Testis (tissue), 3 donors: ENCODE results near the gene GALNT7. TPM values are rescaled to one million over a fixed set of nuclear protein-coding genes. Genes with fewer than 3 reads are reported as not detected.

ENCODE experiments used
- DNase-seq: peaks from one replicate; pipeline ENCODE4 v3.0.0-alpha.2; 2019
- H3K27ac ChIP-seq, 2 donors: fragments of 200-600 bp; sonication (generic); one replicate each; pipeline ENCODE4 v1.5.1; 2019
- H3K27me3 ChIP-seq: fragments of 200-600 bp; sonication (generic); one replicate; pipeline ENCODE4 v1.5.1; 2019
- H3K36me3 ChIP-seq: fragments of 200-600 bp; sonication (generic); one replicate; pipeline ENCODE4 v1.5.1; 2017; ENCODE audit warnings: low read depth; ENCODE audit errors: missing control alignments
- H3K4me1 ChIP-seq: fragments of 200-600 bp; sonication (generic); one replicate; pipeline ENCODE4 v1.5.1; 2019
- H3K4me3 ChIP-seq, 2 donors: fragments of 200-600 bp; sonication (generic); one replicate each; pipeline ENCODE4 v1.5.1; 2017 to 2019
- H3K9me3 ChIP-seq: fragments of 200-600 bp; sonication (generic); one replicate; pipeline ENCODE4 v1.5.1; 2017
- CTCF ChIP-seq, 3 experiments: fragments of 450-650 bp in 2 of 3; fragments of 200-600 bp in 1 of 3; sonication (generic) in 1 of 3; IDR thresholded peaks; one replicate each; pipeline ENCODE4 v1.5.1; 2016 to 2019; ENCODE audit warnings: antibody characterized with exemption in 3 of 3, mild to moderate bottlenecking in 2 of 3, moderate library complexity in 1 of 3
- POLR2A ChIP-seq: fragments of 450-650 bp; IDR thresholded peaks from one replicate; pipeline ENCODE4 v1.6.1; 2017; ENCODE audit warnings: antibody characterized with exemption, mild to moderate bottlenecking, moderate library complexity
- WGBS, 2 donors: methylation state at CpG; one replicate each; pipeline ENCODE4 v1.1.5; 2018; 5-methylcytosine and 5-hydroxymethylcytosine counted together
- intact Hi-C: fragments of 100-400 bp; cut with DNase I; formaldehyde crosslinking; loops from one replicate; pipeline ENCODE4 v1.15.1; 2023; ENCODE audit warnings: low total_unique reads
- polyA plus RNA-seq: library from polyadenylated mRNA; stranded (reverse); fragments of 350-450 nt; fragmentation: Illumina TruSeq; extraction: RNeasy Lipid Tissue Mini Kit (QIAGEN cat#74804); gene quantifications from one replicate; pipeline ENCODE4 v1.2.3, GENCODE V29; 2014; ENCODE audit warnings: low read depth, low replicate concordance; ENCODE audit not compliant: insufficient read depth
- total RNA-seq, 2 donors: library from RNA; depleted of rRNA; stranded (reverse); fragments of >200 nt; gene quantifications; one replicate each; pipeline ENCODE4 v1.2.3, GENCODE V29; 2016

GALNT7 gene
- total and polyA plus RNA-seq, 3 donors from 2014 or later: 18.0 to 32.0 (median 28.8) TPM

GRCh38 chr4:173146456-173146855 lies 22.2 kb upstream of the GALNT7 start:
- Histone ChIP-seq H3K9me3 (no peaks in the 10 kb centered on the region), H3K36me3 (no peaks in the 10 kb centered on the region), H3K27me3 (no peaks in the 10 kb centered on the region), H3K4me1 (no peaks in the 10 kb centered on the region), H3K27ac (no peak overlapping the region), H3K4me3 (no peak overlapping the region)
- DNase-seq: no peak
- intact Hi-C loops: no loop called here
- WGBS, 2 donors: 94 to 95% methylated on average over 4 of the region's 4 CpGs
- TF ChIP-seq CTCF (IDR thresholded peaks at IDR 0.05) (no peak), POLR2A (no peak)

GRCh38 chr4:173151496-173151895 lies 17.1 kb upstream of the GALNT7 start:
- intact Hi-C loops: no loop called here
- Histone ChIP-seq H3K27me3 (no peaks in the 10 kb centered on the region), H3K27ac (no peak overlapping the region), H3K36me3 (no peaks in the 10 kb centered on the region), H3K4me3 (no peak overlapping the region), H3K4me1 (no peaks in the 10 kb centered on the region), H3K9me3 (no peaks in the 10 kb centered on the region)
- 64 to 74% methylated on average over 2 of the region's 2 CpGs for WGBS, 2 donors
- TF ChIP-seq CTCF (IDR thresholded peaks at IDR 0.05) (no peak), POLR2A (no peak)
- no peak for DNase-seq

GRCh38 chr4:173152104-173152503 lies 16.5 kb upstream of the GALNT7 start:
- no peak overlapping the region for H3K4me3 ChIP-seq
- H3K4me1 ChIP-seq: no peaks in the 10 kb centered on the region
- TF ChIP-seq CTCF (IDR thresholded peaks at IDR 0.05) (no peak), POLR2A (no peak)
- DNase-seq: no peak
- H3K27ac ChIP-seq: no peak overlapping the region
- intact Hi-C loops: no loop called here
- no peaks in the 10 kb centered on the region for H3K36me3 ChIP-seq
- H3K27me3 ChIP-seq: no peaks in the 10 kb centered on the region
- 93 to 98% methylated on average over 6 of the region's 6 CpGs for WGBS, 2 donors
- no peaks in the 10 kb centered on the region for H3K9me3 ChIP-seq

GRCh38 chr4:173153445-173153844 lies 15.2 kb upstream of the GALNT7 start:
- TF ChIP-seq POLR2A (no peak), CTCF (IDR thresholded peaks at IDR 0.05) (no peak)
- no peaks in the 10 kb centered on the region for H3K4me1 ChIP-seq
- intact Hi-C loops: no loop called here
- no peak overlapping the region for H3K27ac ChIP-seq
- no peaks in the 10 kb centered on the region for H3K36me3 ChIP-seq
- 88 to 93% methylated on average over 2 of the region's 2 CpGs for WGBS, 2 donors
- no peaks in the 10 kb centered on the region for H3K9me3 ChIP-seq
- no peak overlapping the region for H3K4me3 ChIP-seq
- no peak for DNase-seq
- H3K27me3 ChIP-seq: no peaks in the 10 kb centered on the region

GRCh38 chr4:173159791-173160190 lies 8.8 kb upstream of the GALNT7 start:
- TF ChIP-seq POLR2A: no peak
- H3K27ac ChIP-seq: no peak overlapping the region
- no peak overlapping the region for H3K4me3 ChIP-seq
- no peaks in the 10 kb centered on the region for H3K36me3 ChIP-seq
- no peaks in the 10 kb centered on the region for H3K9me3 ChIP-seq
- intact Hi-C loops: no loop called here
- no peak for DNase-seq
- H3K4me1 ChIP-seq: no peaks in the 10 kb centered on the region
- H3K27me3 ChIP-seq: no peaks in the 10 kb centered on the region
